IMR-90 (cell line): ENCODE data around the gene KDM5A. TPM values are rescaled to one million over a fixed set of nuclear protein-coding genes. Genes with fewer than 3 reads are reported as not detected.

Source experiments
- NFE2L2 ChIP-seq: fragments of 150-350 bp; IDR thresholded peaks from 2 replicates; pipeline ENCODE4 v1.6.1; 2016; ENCODE audit warnings: low read depth, mild to moderate bottlenecking, low read length
- polyA plus RNA-seq, 3 experiments: library from polyadenylated mRNA; depleted of rRNA; stranded (reverse); fragments of >200 nt; gene quantifications; 2 replicates each; pipeline ENCODE4 v1.2.3, GENCODE V29; 2012; ENCODE audit warnings: low replicate concordance in 1 of 3
- total RNA-seq: library from RNA; depleted of rRNA; stranded (reverse); fragments of >200 nt; gene quantifications from 2 replicates; pipeline ENCODE4 v1.2.3, GENCODE V29; 2012; rRNA removed

KDM5A gene
- total and polyA plus RNA-seq, 2 of the 4 experiments (the other 2 are of a cell fraction), result 7.9 to 95.9 TPM

DNA sequence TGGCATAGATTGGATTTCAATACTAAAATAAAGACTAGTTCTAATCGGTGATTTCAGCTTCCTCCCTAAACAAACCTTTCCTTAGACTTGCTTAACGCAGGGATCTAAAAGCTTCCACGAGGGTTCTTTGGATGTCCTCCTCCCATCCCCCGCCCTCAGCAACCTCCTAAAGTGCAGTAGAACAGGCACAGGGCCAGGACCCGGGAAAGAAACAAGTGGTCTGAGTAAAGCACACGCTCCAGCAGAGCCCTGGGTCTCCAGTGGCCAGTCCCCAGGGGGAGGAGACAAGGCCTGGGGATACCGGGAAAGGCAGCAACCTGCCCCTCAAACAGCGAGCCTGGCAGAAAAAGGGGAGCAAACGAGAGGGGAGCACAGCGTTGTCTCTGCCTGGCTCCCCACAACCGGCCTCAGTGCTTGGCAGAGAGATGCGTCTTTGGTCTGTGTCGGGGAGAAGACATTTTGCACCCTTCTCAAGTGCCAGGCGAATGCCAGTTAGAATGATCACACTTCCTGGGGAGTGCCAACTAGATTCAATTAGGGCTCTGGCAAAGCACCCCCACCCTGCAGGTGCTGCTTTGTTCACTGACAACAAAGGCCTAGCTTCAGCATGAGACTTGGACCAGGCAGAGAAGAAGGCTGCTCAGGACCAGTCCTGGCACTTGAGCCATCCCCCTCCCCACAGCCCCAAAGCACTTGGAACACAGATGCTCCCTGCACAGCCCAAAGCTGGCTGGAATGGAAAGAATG is 158.0 kb downstream of the KDM5A start (continued):
- no peak for TF ChIP-seq NFE2L2

Other genes with a start within 250 kb of the KDM5A start
- not detected in 2 replicates for gene SLC6A12, start 175.2 kb downstream of the KDM5A start, total RNA-seq
- gene SLC6A12, start 175.2 kb downstream of the KDM5A start, polyA plus RNA-seq (2012; rRNA removed), result not detected in 2 replicates
- under 0.01 and 0.28 TPM in 2 replicates for gene SLC6A13, start 126.5 kb downstream of the KDM5A start, total RNA-seq
- gene SLC6A13, start 126.5 kb downstream of the KDM5A start, polyA plus RNA-seq (2012; rRNA removed), result 0.10 TPM in 1 of 2 replicates, not detected in the other
- 6.6 and 9.4 TPM in 2 replicates for gene CCDC77, start 12.3 kb upstream of the KDM5A start, total RNA-seq
- 7.2 TPM in 2 replicates for gene CCDC77, start 12.3 kb upstream of the KDM5A start, polyA plus RNA-seq (2012; rRNA removed)
- gene B4GALNT3, start 70.6 kb upstream of the KDM5A start, total RNA-seq, result not detected in 2 replicates
- gene B4GALNT3, start 70.6 kb upstream of the KDM5A start, polyA plus RNA-seq (2012; rRNA removed), result not detected in 2 replicates